ENCODE data around the gene OSBP2.
"Not testable (repeated sequence)": the region's sequence is repeated elsewhere in the genome, so short reads cannot be mapped to it uniquely, and the experiment has no call there.

GRCh38 chr22:30676565-30676964 is 18.1 kb upstream of the OSBP2 start:
- not testable (repeated sequence) for TF ChIP-seq CTCF (conservative IDR thresholded peaks at IDR 0.05); EZH2 (IDR thresholded peaks at IDR 0.05; ENCODE audit: low read depth)

Data from PC-9 (cell line).